Measurements from ENCODE around the gene PRR19.

Gene PRR19

GRCh38 chr19:42271045-42271419, 30.9 kb upstream of the PRR19 start:
- H3K4me2 ChIP-seq (ENCODE audit: low read length) = peak overlapping the region; percentile 98
- peak overlapping the region; percentile 95 for H3K9ac ChIP-seq (ENCODE audit: low read length)
- H3K9me3 ChIP-seq (ENCODE audit: insufficient read depth, low read length) = no peaks in the 10 kb centered on the region
- H2AFZ ChIP-seq (ENCODE audit: low read depth, low read length) = no peak overlapping the region
- no peaks in the 10 kb centered on the region for H4K20me1 ChIP-seq (ENCODE audit: insufficient read depth, low read length)
- H3K4me3 ChIP-seq (ENCODE audit: low read length) = peak overlapping the region; percentile 81
- TF ChIP-seq EZH2phosphoT487 (IDR thresholded peaks at IDR 0.05; ENCODE audit: low read depth) = no peak
- TF ChIP-seq, protein P1, sequence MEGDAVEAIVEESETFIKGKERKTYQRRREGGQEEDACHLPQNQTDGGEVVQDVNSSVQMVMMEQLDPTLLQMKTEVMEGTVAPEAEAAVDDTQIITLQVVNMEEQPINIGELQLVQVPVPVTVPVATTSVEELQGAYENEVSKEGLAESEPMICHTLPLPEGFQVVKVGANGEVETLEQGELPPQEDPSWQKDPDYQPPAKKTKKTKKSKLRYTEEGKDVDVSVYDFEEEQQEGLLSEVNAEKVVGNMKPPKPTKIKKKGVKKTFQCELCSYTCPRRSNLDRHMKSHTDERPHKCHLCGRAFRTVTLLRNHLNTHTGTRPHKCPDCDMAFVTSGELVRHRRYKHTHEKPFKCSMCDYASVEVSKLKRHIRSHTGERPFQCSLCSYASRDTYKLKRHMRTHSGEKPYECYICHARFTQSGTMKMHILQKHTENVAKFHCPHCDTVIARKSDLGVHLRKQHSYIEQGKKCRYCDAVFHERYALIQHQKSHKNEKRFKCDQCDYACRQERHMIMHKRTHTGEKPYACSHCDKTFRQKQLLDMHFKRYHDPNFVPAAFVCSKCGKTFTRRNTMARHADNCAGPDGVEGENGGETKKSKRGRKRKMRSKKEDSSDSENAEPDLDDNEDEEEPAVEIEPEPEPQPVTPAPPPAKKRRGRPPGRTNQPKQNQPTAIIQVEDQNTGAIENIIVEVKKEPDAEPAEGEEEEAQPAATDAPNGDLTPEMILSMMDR (IDR thresholded peaks at IDR 0.05; ENCODE audit: low read depth, low read length) = no peak
- peaks cover 27% of the 10 kb centered on the region for H3K79me2 ChIP-seq (ENCODE audit: low read length)
- peaks cover 17% of the 10 kb centered on the region for H3K36me3 ChIP-seq (replicated peaks; ENCODE audit: low read depth, low read length)
- H3K27me3 ChIP-seq (ENCODE audit: low read depth, low read length) = no peaks in the 10 kb centered on the region
- peaks cover 23% of the 10 kb centered on the region for H3K4me1 ChIP-seq (ENCODE audit: low read length)
- H3K27ac ChIP-seq (ENCODE audit: low read length) = peak overlapping the region; percentile 88

- Histone ChIP-seq H2AFZ (ENCODE audit: low read depth, low read length) (no peak overlapping the region), H3K4me1 (ENCODE audit: low read length) (peaks cover 33% of the 10 kb centered on the region), H3K9me3 (ENCODE audit: insufficient read depth, low read length) (no peaks in the 10 kb centered on the region), H3K4me3 (ENCODE audit: low read length) (no peak overlapping the region), H3K27ac (ENCODE audit: low read length) (no peak overlapping the region), H3K4me2 (ENCODE audit: low read length) (no peak overlapping the region), H3K9ac (ENCODE audit: low read length) (no peak overlapping the region), H4K20me1 (ENCODE audit: insufficient read depth, low read length) (no peaks in the 10 kb centered on the region), H3K27me3 (ENCODE audit: low read depth, low read length) (no peaks in the 10 kb centered on the region), H3K36me3 (replicated peaks; ENCODE audit: low read depth, low read length) (peaks cover 17% of the 10 kb centered on the region), H3K79me2 (ENCODE audit: low read length) (peaks cover 27% of the 10 kb centered on the region)
- no peak for TF ChIP-seq EZH2phosphoT487 (IDR thresholded peaks at IDR 0.05; ENCODE audit: low read depth)
- TF ChIP-seq, protein P1 (IDR thresholded peaks at IDR 0.05; ENCODE audit: low read depth, low read length) = no peak
Observed at GRCh38 chr19:42271861-42272534, 29.9 kb upstream of the PRR19 start.

- H4K20me1 ChIP-seq (ENCODE audit: insufficient read depth, low read length) = no peaks in the 10 kb centered on the region
- no peak overlapping the region for H2AFZ ChIP-seq (ENCODE audit: low read depth, low read length)
- H3K27me3 ChIP-seq (ENCODE audit: low read depth, low read length) = no peaks in the 10 kb centered on the region
- no peaks in the 10 kb centered on the region for H3K9me3 ChIP-seq (ENCODE audit: insufficient read depth, low read length)
- H3K27ac ChIP-seq (ENCODE audit: low read length) = no peak overlapping the region
- H3K9ac ChIP-seq (ENCODE audit: low read length) = no peak overlapping the region
- H3K36me3 ChIP-seq (replicated peaks; ENCODE audit: low read depth, low read length) = peaks cover 17% of the 10 kb centered on the region
- H3K4me3 ChIP-seq (ENCODE audit: low read length) = no peak overlapping the region
- H3K79me2 ChIP-seq (ENCODE audit: low read length) = peaks cover 27% of the 10 kb centered on the region
- no peak overlapping the region for H3K4me2 ChIP-seq (ENCODE audit: low read length)
- H3K4me1 ChIP-seq (ENCODE audit: low read length) = peaks cover 31% of the 10 kb centered on the region
- TF ChIP-seq, protein P1 (IDR thresholded peaks at IDR 0.05; ENCODE audit: low read depth, low read length) = no peak
- no peak for TF ChIP-seq EZH2phosphoT487 (IDR thresholded peaks at IDR 0.05; ENCODE audit: low read depth)
Observed at GRCh38 chr19:42272535-42272897, 29.4 kb upstream of the PRR19 start.

DNA sequence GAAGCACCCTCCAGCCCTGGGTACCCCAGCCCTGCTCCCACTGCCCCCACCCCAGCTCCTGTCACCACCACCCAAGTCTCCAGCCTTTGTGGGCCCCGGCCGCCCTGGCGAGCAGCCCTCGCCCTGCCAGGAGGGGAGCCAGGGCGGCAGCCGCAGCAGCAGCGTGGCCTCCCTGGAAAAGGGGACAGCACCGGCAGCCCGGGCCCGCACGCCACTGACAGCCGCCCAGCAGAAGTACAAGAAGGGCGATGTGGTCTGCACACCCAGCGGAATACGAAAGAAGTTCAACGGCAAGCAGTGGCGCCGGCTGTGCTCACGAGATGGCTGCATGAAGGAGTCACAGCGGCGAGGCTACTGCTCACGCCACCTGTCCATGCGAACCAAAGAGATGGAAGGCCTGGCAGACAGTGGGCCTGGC, 28.9 kb upstream of the PRR19 start:
- Histone ChIP-seq H4K20me1 (ENCODE audit: insufficient read depth, low read length) (no peaks in the 10 kb centered on the region), H2AFZ (ENCODE audit: low read depth, low read length) (no peak overlapping the region), H3K27ac (ENCODE audit: low read length) (no peak overlapping the region)

More for the DNA sequence above, 28.9 kb upstream of the PRR19 start:
- peaks cover 17% of the 10 kb centered on the region for H3K36me3 ChIP-seq (replicated peaks; ENCODE audit: low read depth, low read length)
- peaks cover 27% of the 10 kb centered on the region for H3K79me2 ChIP-seq (ENCODE audit: low read length)
- no peaks in the 10 kb centered on the region for H3K9me3 ChIP-seq (ENCODE audit: insufficient read depth, low read length)
- H3K9ac ChIP-seq (ENCODE audit: low read length) = no peak overlapping the region
- peaks cover 28% of the 10 kb centered on the region for H3K4me1 ChIP-seq (ENCODE audit: low read length)
- TF ChIP-seq EZH2phosphoT487 (IDR thresholded peaks at IDR 0.05; ENCODE audit: low read depth) = no peak
- TF ChIP-seq, protein P1 (IDR thresholded peaks at IDR 0.05; ENCODE audit: low read depth, low read length) = no peak
- no peak overlapping the region for H3K4me2 ChIP-seq (ENCODE audit: low read length)
- no peak overlapping the region for H3K4me3 ChIP-seq (ENCODE audit: low read length)
- H3K27me3 ChIP-seq (ENCODE audit: low read depth, low read length) = no peaks in the 10 kb centered on the region
